Ishikawa (cell line): ENCODE data around the gene PEPD.

Source experiments
- CREB1 ChIP-seq: IDR thresholded peaks from 2 replicates; pipeline ENCODE4 v1.6.1; 2012; ENCODE audit warnings: low read depth
- EP300 ChIP-seq: IDR thresholded peaks from 2 replicates; pipeline ENCODE4 v1.6.1; 2012; ENCODE audit warnings: borderline replicate concordance
- FOXM1 ChIP-seq: IDR thresholded peaks from 2 replicates; pipeline ENCODE4 v1.6.1; 2012; ENCODE audit warnings: low read depth, borderline replicate concordance
- MAX ChIP-seq: IDR thresholded peaks from 2 replicates; pipeline ENCODE4 v1.6.1; 2012
- RAD21 ChIP-seq: IDR thresholded peaks from 2 replicates; pipeline ENCODE4 v1.6.1; 2012; ENCODE audit warnings: low read depth
- TAF1 ChIP-seq: IDR thresholded peaks from 2 replicates; pipeline ENCODE4 v1.6.1; 2012; ENCODE audit warnings: low read depth, mild to moderate bottlenecking
- YY1 ChIP-seq: IDR thresholded peaks from 2 replicates; pipeline ENCODE4 v1.6.1; 2012; ENCODE audit warnings: low read depth
- ZBTB7A ChIP-seq: IDR thresholded peaks from 2 replicates; pipeline ENCODE4 v1.6.1; 2012; ENCODE audit warnings: low read depth
- TF ChIP-seq, protein P1 (sequence below): IDR thresholded peaks from 2 replicates; pipeline ENCODE4 v1.6.1; 2012
- TF ChIP-seq, protein P2 (sequence below): IDR thresholded peaks from 2 replicates; pipeline ENCODE4 v1.6.1; 2012; ENCODE audit warnings: low read depth, mild to moderate bottlenecking

- TF ChIP-seq, protein P1, sequence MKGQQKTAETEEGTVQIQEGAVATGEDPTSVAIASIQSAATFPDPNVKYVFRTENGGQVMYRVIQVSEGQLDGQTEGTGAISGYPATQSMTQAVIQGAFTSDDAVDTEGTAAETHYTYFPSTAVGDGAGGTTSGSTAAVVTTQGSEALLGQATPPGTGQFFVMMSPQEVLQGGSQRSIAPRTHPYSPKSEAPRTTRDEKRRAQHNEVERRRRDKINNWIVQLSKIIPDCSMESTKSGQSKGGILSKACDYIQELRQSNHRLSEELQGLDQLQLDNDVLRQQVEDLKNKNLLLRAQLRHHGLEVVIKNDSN: no peak
- no peak for TF ChIP-seq RAD21
- no peak for TF ChIP-seq EP300
- no peak for TF ChIP-seq TAF1
- TF ChIP-seq, protein P2, sequence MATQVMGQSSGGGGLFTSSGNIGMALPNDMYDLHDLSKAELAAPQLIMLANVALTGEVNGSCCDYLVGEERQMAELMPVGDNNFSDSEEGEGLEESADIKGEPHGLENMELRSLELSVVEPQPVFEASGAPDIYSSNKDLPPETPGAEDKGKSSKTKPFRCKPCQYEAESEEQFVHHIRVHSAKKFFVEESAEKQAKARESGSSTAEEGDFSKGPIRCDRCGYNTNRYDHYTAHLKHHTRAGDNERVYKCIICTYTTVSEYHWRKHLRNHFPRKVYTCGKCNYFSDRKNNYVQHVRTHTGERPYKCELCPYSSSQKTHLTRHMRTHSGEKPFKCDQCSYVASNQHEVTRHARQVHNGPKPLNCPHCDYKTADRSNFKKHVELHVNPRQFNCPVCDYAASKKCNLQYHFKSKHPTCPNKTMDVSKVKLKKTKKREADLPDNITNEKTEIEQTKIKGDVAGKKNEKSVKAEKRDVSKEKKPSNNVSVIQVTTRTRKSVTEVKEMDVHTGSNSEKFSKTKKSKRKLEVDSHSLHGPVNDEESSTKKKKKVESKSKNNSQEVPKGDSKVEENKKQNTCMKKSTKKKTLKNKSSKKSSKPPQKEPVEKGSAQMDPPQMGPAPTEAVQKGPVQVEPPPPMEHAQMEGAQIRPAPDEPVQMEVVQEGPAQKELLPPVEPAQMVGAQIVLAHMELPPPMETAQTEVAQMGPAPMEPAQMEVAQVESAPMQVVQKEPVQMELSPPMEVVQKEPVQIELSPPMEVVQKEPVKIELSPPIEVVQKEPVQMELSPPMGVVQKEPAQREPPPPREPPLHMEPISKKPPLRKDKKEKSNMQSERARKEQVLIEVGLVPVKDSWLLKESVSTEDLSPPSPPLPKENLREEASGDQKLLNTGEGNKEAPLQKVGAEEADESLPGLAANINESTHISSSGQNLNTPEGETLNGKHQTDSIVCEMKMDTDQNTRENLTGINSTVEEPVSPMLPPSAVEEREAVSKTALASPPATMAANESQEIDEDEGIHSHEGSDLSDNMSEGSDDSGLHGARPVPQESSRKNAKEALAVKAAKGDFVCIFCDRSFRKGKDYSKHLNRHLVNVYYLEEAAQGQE: no peak
- no peak for TF ChIP-seq ZBTB7A
- TF ChIP-seq FOXM1: no peak
- TF ChIP-seq MAX: no peak
- TF ChIP-seq YY1: no peak
- TF ChIP-seq CREB1: no peak
These were observed 146.3 kb downstream of the PEPD start for GRCh38 chr19:33375156-33375836.
